Neutrophil (primary cell): ENCODE data around the gene CD80.
"Not testable (repeated sequence)": the region's sequence is repeated elsewhere in the genome, so short reads cannot be mapped to it uniquely, and the experiment has no call there.

Experiments
- H3K27ac ChIP-seq: fragments of 200-600 bp; sonication (generic); 2 replicates; pipeline ENCODE4 v1.5.1; 2016; ENCODE audit warnings: mild to moderate bottlenecking, moderate library complexity
- H3K27me3 ChIP-seq: fragments of 200-600 bp; sonication (generic); 2 replicates; pipeline ENCODE4 v1.6.0; 2016; ENCODE audit warnings: mild to moderate bottlenecking
- H3K36me3 ChIP-seq: fragments of 200-600 bp; sonication (generic); 2 replicates; pipeline ENCODE4 v1.5.1; 2017
- H3K4me1 ChIP-seq, 2 experiments: fragments of 200-600 bp in 1 of 2; sonication (generic) in 1 of 2; 1 replicate in 1 of 2; 2 replicates in 1 of 2; pipeline versions ENCODE4 v1.5.1 to v1.6.1; 2013 to 2016; ENCODE audit warnings: low read depth in 1 of 2, low read length in 1 of 2, mild to moderate bottlenecking in 1 of 2, moderate library complexity in 1 of 2; ENCODE audit not compliant: control insufficient read depth in 1 of 2, insufficient read depth in 1 of 2
- H3K4me3 ChIP-seq, 2 experiments: fragments of 200-600 bp in 1 of 2; sonication (generic) in 1 of 2; 1 replicate in 1 of 2; 2 replicates in 1 of 2; pipeline ENCODE4 v1.5.1; 2013 to 2016; ENCODE audit warnings: low read depth in 1 of 2, low read length in 1 of 2, mild to moderate bottlenecking in 1 of 2, moderate library complexity in 1 of 2
- H3K9me3 ChIP-seq: fragments of 200-600 bp; sonication (generic); 2 replicates; pipeline ENCODE4 v1.5.1; 2016
- TF ChIP-seq, protein P1 (sequence below): fragments of 200-600 bp; sonication (generic); IDR thresholded peaks from 2 replicates; pipeline ENCODE4 v1.5.1; 2016; ENCODE audit warnings: antibody characterized with exemption

The CD80 gene

DNA sequence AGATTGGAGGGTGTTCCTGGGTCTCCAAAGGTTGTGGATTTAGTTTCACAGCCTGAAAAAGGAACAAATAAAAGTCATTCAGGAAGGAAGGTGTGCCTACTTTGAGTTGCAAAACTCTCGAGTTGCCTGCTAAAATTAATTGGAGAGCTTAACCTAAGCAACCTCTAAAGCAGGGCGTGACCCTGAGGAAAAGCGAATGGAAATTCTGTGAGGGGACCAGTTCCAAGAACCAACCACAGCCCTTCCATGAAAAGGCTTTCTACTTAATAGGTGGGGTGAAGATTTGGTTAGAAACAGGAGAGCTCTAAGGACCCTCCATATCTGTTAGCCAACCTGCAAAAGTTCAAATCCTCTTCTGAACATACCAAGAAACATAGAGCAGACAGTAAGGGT, 1.5 kb downstream of the CD80 start:
- TF ChIP-seq, protein P1, sequence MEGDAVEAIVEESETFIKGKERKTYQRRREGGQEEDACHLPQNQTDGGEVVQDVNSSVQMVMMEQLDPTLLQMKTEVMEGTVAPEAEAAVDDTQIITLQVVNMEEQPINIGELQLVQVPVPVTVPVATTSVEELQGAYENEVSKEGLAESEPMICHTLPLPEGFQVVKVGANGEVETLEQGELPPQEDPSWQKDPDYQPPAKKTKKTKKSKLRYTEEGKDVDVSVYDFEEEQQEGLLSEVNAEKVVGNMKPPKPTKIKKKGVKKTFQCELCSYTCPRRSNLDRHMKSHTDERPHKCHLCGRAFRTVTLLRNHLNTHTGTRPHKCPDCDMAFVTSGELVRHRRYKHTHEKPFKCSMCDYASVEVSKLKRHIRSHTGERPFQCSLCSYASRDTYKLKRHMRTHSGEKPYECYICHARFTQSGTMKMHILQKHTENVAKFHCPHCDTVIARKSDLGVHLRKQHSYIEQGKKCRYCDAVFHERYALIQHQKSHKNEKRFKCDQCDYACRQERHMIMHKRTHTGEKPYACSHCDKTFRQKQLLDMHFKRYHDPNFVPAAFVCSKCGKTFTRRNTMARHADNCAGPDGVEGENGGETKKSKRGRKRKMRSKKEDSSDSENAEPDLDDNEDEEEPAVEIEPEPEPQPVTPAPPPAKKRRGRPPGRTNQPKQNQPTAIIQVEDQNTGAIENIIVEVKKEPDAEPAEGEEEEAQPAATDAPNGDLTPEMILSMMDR = no peak
- Histone ChIP-seq H3K27ac (no peak overlapping the region), H3K4me1 (no peaks in the 10 kb centered on the region), H3K36me3 (no peaks in the 10 kb centered on the region), H3K4me3 (no peak overlapping the region), H3K9me3 (no peaks in the 10 kb centered on the region), H3K27me3 (no peaks in the 10 kb centered on the region)

DNA sequence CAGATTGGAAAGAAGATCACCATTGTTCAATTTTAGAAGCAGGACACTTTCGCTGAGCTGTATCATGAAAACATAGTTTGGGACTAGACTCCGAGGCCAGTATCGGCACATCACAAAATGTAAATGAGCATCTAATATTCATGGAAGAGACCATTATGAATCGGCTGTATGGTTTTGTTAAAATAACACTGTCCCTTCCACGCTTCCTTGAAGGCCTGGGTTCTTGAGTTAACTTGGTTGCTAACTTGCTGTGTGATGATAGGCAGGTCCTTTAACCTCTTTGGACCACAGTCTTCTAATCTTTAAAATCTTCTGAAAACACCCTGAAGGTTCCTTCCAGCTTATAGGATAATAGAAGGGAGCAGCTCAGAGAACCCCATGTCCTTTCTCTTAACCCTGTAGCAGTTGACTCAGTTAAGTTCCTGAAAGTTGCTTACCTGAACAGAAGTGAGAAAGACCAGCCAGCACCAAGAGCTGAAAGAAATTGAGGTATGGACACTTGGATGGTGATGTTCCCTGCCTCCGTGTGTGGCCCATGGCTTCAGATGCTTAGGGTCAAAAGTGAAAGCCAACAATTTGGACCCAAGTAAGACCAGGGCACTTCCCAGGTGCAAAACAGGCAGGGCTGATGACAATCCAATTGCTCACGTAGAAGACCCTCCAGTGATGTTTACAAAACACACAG, 2.1 kb downstream of the CD80 start:
- no peak overlapping the region for H3K27ac ChIP-seq
- TF ChIP-seq, protein P1 = no peak

DNA sequence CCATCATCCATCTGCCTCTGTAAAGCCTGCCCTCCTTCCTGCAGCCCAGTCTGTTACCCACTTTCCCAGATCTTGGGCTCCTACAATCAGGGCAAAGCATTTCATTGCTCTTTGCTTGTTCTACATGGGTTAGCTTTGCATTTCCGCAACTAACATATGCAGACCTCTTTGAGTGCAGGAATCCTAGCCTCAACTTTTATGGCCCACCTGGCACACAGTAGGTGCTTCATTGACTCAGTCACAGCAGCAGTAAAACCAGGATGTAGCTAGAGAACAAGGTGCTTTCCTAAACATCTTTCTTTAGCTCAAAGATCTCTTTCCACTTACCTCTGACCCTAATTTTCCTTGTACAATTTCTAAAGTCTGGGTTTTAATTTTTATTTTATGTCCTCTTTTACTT, 3.5 kb downstream of the CD80 start:
- Histone ChIP-seq H3K4me1 (no peaks in the 10 kb centered on the region), H3K9me3 (no peaks in the 10 kb centered on the region), H3K4me3 (no peak overlapping the region), H3K27ac (no peak overlapping the region), H3K36me3 (no peaks in the 10 kb centered on the region), H3K27me3 (no peaks in the 10 kb centered on the region)
- TF ChIP-seq, protein P1 = no peak

More for the DNA sequence above, 2.1 kb downstream of the CD80 start:
- H3K4me3 ChIP-seq = no peak overlapping the region
- H3K4me1 ChIP-seq = no peaks in the 10 kb centered on the region
- no peaks in the 10 kb centered on the region for H3K9me3 ChIP-seq
- H3K36me3 ChIP-seq = no peaks in the 10 kb centered on the region
- no peaks in the 10 kb centered on the region for H3K27me3 ChIP-seq

DNA sequence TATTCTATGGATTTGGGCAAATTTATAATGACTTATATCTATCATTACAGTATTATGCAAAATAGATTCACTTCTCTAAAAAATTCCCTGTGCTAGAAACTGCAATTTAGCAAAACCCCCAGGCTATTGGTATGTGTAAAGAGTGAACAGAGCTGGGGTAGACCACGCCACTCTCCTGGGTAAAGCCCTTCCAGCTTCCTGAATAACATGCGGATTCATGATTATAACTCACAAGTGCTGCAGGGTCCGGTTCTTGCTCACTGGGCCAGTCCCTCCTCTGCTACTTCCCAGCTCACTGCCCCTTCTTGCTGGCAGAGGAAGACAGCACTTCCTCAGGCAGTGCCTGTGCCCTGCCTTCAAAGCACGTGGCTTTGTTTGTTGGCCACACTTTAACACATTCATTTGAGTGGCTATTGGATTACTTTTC, 4.1 kb downstream of the CD80 start:
- H3K9me3 ChIP-seq = no peaks in the 10 kb centered on the region
- H3K27ac ChIP-seq = no peak overlapping the region
- H3K36me3 ChIP-seq = no peaks in the 10 kb centered on the region
- no peaks in the 10 kb centered on the region for H3K4me1 ChIP-seq
- H3K4me3 ChIP-seq = no peak overlapping the region
- TF ChIP-seq, protein P1 = no peak
- no peaks in the 10 kb centered on the region for H3K27me3 ChIP-seq

DNA sequence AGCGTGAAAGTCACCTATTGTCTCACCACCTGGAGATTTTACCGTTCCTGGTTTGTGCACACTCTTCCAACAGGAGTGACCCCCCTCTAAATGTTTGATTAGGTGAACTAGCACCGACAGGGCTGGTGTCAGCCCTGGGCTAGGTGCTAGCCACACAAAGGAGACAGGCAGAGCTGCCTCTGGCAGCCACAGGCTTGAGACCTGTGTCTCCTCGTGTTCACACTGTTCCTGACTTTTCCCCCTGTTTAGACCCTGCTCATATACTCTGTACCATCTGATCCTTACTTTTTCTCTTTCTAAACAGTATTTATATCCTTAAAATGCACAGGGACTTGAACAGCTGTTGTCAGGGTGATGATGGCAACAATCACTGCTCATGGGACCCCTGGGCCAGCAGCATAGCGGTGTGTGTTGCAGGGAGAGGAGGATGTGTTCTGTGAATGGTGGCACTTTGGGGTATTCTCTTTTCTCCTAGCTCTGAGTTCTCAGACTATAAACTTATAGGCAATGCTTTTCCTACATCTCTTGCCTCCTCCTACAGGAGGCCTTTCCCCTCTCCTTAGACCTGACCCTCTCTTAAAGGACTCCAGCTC, 5.5 kb downstream of the CD80 start:
- Histone ChIP-seq H3K4me1 (no peaks in the 10 kb centered on the region), H3K36me3 (no peaks in the 10 kb centered on the region), H3K4me3 (no peak overlapping the region), H3K27me3 (no peaks in the 10 kb centered on the region), H3K9me3 (no peaks in the 10 kb centered on the region), H3K27ac (no peak overlapping the region)
- TF ChIP-seq, protein P1 = no peak

DNA sequence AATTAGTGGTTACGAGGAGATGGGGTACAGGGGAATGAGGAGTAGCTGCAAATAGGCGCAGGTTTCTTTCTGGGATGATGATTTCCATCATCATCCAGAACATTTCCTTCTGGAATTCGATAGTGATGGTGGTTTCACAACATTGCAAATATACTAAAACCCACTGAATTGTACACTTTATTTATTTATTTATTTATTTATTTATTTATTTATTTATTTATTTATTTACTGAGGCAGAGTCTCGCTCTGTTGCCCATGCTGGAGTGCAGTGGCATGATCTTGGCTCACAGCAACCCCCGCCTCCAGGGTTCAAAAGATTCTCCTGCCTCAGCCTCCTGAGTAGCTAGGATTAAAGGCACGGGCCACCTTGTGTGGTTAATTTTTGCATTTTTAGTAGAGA, 6.5 kb downstream of the CD80 start:
- not testable (repeated sequence) for H3K4me3 ChIP-seq, H3K27ac ChIP-seq, H3K4me1 ChIP-seq, H3K36me3 ChIP-seq, H3K27me3 ChIP-seq, H3K9me3 ChIP-seq
